Spleen (tissue), 11 donors: Measurements from ENCODE around the gene RAB3D. TPM values are rescaled to one million over a fixed set of nuclear protein-coding genes. Genes with fewer than 3 reads are reported as not detected.

ENCODE experiments used
- DNase-seq: peaks from one replicate; pipeline ENCODE4 v3.0.0-alpha.2; 2020
- H3K27ac ChIP-seq, 8 donors: fragments of 200-600 bp; sonication (generic) in 7 of 8; 1 replicate in 4 of 8; 2 replicates in 4 of 8; pipeline versions ENCODE4 v1.5.0 to v1.8.0; 2016 to 2021; ENCODE audit warnings: inconsistent platforms in 4 of 8, mild to moderate bottlenecking in 4 of 8, moderate library complexity in 1 of 8
- H3K27me3 ChIP-seq, 7 donors: fragments of 200-600 bp; sonication (generic) in 6 of 7; replicated peaks in 1 of 7; 1 replicate in 4 of 7; 2 replicates in 3 of 7; pipeline versions ENCODE4 v1.5.0 to v1.8.0; 2016 to 2021; ENCODE audit warnings: inconsistent platforms in 3 of 7, mild to moderate bottlenecking in 1 of 7
- H3K36me3 ChIP-seq, 6 donors: fragments of 200-600 bp; sonication (generic) in 5 of 6; 1 replicate in 4 of 6; 2 replicates in 2 of 6; pipeline versions ENCODE4 v1.5.0 to v1.8.0; 2016 to 2021; ENCODE audit warnings: inconsistent platforms in 2 of 6
- H3K4me1 ChIP-seq, 6 donors: fragments of 200-600 bp; sonication (generic) in 5 of 6; 1 replicate in 3 of 6; 2 replicates in 3 of 6; pipeline versions ENCODE4 v1.5.0 to v1.8.0; 2016 to 2021; ENCODE audit warnings: inconsistent platforms in 3 of 6
- H3K4me3 ChIP-seq, 8 donors: fragments of 200-600 bp; sonication (generic) in 7 of 8; 1 replicate in 4 of 8; 2 replicates in 4 of 8; pipeline versions ENCODE4 v1.5.0 to v1.8.0; 2016 to 2021; ENCODE audit warnings: inconsistent platforms in 4 of 8, mild to moderate bottlenecking in 4 of 8, moderate library complexity in 2 of 8
- H3K9me3 ChIP-seq, 8 donors: fragments of 200-600 bp; sonication (generic) in 7 of 8; 1 replicate in 4 of 8; 2 replicates in 4 of 8; pipeline versions ENCODE4 v1.5.0 to v1.8.0; 2016 to 2021; ENCODE audit warnings: inconsistent platforms in 4 of 8
- CTCF ChIP-seq, 11 experiments: fragments of 200-600 bp in 7 of 11; fragments of 450-650 bp in 4 of 11; sonication (generic) in 4 of 11; IDR thresholded peaks in 8 of 11; conservative IDR thresholded peaks in 3 of 11; 1 replicate in 7 of 11; 2 replicates in 4 of 11; pipeline versions ENCODE4 v1.4.0 to v1.8.0; 2016 to 2021; ENCODE audit warnings: antibody characterized with exemption in 11 of 11, inconsistent platforms in 4 of 11, mild to moderate bottlenecking in 1 of 11
- POLR2A ChIP-seq, 3 donors: fragments of 450-650 bp; IDR thresholded peaks; one replicate each; pipeline ENCODE4 v1.5.1; 2017; ENCODE audit warnings: antibody characterized with exemption in 3 of 3, mild to moderate bottlenecking in 1 of 3
- POLR2AphosphoS5 ChIP-seq, 3 donors: sonication (generic); formaldehyde crosslinking; IDR thresholded peaks; one replicate each; pipeline ENCODE4 v1.5.1; 2017; ENCODE audit warnings: antibody characterized with exemption in 3 of 3
- WGBS, 5 donors: extraction: QIAGEN DNeasy Blood & Tissue Kit in 3 of 5; methylation state at CpG; one replicate each; pipeline versions ENCODE4 v1.1.5 to v1.1.7; 2013 to 2018; 5-methylcytosine and 5-hydroxymethylcytosine counted together
- intact Hi-C: fragments of 100-400 bp; cut with DNase I; formaldehyde crosslinking; loops from one replicate; pipeline ENCODE4 v1.15.0; 2023; ENCODE audit warnings: low total_unique reads
- polyA plus RNA-seq, 3 donors: library from polyadenylated mRNA; stranded (reverse); fragments of 200-250 nt; gene quantifications; one replicate each; pipeline ENCODE4 v1.2.1, GENCODE V29; 2013
- total RNA-seq, 7 donors: library from RNA; depleted of rRNA in 3 of 7; stranded (reverse); fragments of >200 nt in 3 of 7; fragmentation: NEBNext Ultra II Directional in 4 of 7; extraction: Animal tissue kit (Norgen Biotek cat#: 25700) in 4 of 7; gene quantifications; one replicate each; pipeline versions ENCODE4 v1.1.0 to v1.2.1, GENCODE V29; 2016 to 2021
- donor health status: healthy with polysubstance abuse.
- donor health status: DM: no; HTN: no; CAD: no; lungs with moderate emphysema.
- donor health status: DM: no; HTN: no; CAD: no.
- donor health status: Bipolar disorder and iron deficiency.
- donor health status: healthy.
- donor health status: DM: no; HTN: no; CAD: no.
- donor health status: DM: yes; HTN: yes; CAD: no.

The RAB3D gene
- total and polyA plus RNA-seq, 10 donors: 2.5 to 51.3 (median 33.5) TPM

GRCh38 chr19:11273296-11273695, 66.2 kb downstream of the RAB3D start:
- DNase-seq: no peak
- intact Hi-C loops: no loop called here
- no peaks in the 10 kb centered on the region for H3K36me3 ChIP-seq
- H3K4me1 ChIP-seq: peaks cover 0 to 27% (median 10%) of the 10 kb centered on the region in 6 donors
- H3K27me3 ChIP-seq: peaks cover 0 to 42% (median 0%) of the 10 kb centered on the region in 7 donors
- no peak for TF ChIP-seq POLR2AphosphoS5 (IDR thresholded peaks at IDR 0.05)
- TF ChIP-seq POLR2A (IDR thresholded peaks at IDR 0.05): no peak
- TF ChIP-seq CTCF (IDR thresholded peaks at IDR 0.05 in 8 of 11, conservative IDR thresholded peaks at IDR 0.05 in 3 of 11): no peak
- H3K4me3 ChIP-seq: no peak overlapping the region
- H3K27ac ChIP-seq: no peak overlapping the region
- WGBS, 5 donors: 61 to 82% (median 68%) methylated on average over 2 of the region's 2 CpGs
- no peaks in the 10 kb centered on the region for H3K9me3 ChIP-seq

Other genes starting within 250 kb of the RAB3D start
- gene SPC24, start 183.9 kb downstream of the RAB3D start, total RNA-seq: 1 to 10 TPM; 2.0 to 9.7 (median 3.6) TPM
- gene SPC24, start 183.9 kb downstream of the RAB3D start, polyA plus RNA-seq: 1 to 10 TPM; 1.7 to 4.4 (median 3.9) TPM
- 100 to 1,000 TPM in 4 of 7 donors, 10 to 100 TPM in 3; 47.7 to 144 (median 117) TPM for gene KANK2, start 142.1 kb downstream of the RAB3D start, total RNA-seq
- 10 to 100 TPM; 16.3 to 34.9 (median 20.1) TPM for gene KANK2, start 142.1 kb downstream of the RAB3D start, polyA plus RNA-seq
- gene ANGPTL8, start 100.0 kb downstream of the RAB3D start, total RNA-seq: not detected
- under 1 TPM in 1 of 3 donors, not detected in 2; 0.30 TPM for gene ANGPTL8, start 100.0 kb downstream of the RAB3D start, polyA plus RNA-seq
- gene DOCK6, start 77.1 kb downstream of the RAB3D start, total RNA-seq: 100 to 1,000 TPM in 1 of 7 donors, 10 to 100 TPM in 6; 26.2 to 105 (median 57.3) TPM
- 10 to 100 TPM; 12.5 to 45.8 (median 40.2) TPM for gene DOCK6, start 77.1 kb downstream of the RAB3D start, polyA plus RNA-seq
- not detected for gene TSPAN16, start 43.5 kb downstream of the RAB3D start, total RNA-seq
- not detected for gene TSPAN16, start 43.5 kb downstream of the RAB3D start, polyA plus RNA-seq
- gene TMEM205, start 6.6 kb upstream of the RAB3D start, total RNA-seq: 100 to 1,000 TPM in 3 of 7 donors, 10 to 100 TPM in 4; 44.1 to 143 (median 54.2) TPM
- 10 to 100 TPM; 65.8 to 82.0 (median 73.4) TPM for gene TMEM205, start 6.6 kb upstream of the RAB3D start, polyA plus RNA-seq
- 10 to 100 TPM; 40.1 to 57.5 (median 51.3) TPM for gene CCDC159, start 6.9 kb upstream of the RAB3D start, total RNA-seq
- 10 to 100 TPM; 34.7 to 83.7 (median 73.9) TPM for gene CCDC159, start 6.9 kb upstream of the RAB3D start, polyA plus RNA-seq
- 10 to 100 TPM; 19.0 to 41.0 (median 26.6) TPM for gene PLPPR2, start 15.8 kb upstream of the RAB3D start, total RNA-seq
- 10 to 100 TPM in 1 of 3 donors, 1 to 10 TPM in 2; 4.2 to 10.8 (median 8.5) TPM for gene PLPPR2, start 15.8 kb upstream of the RAB3D start, polyA plus RNA-seq
- gene SWSAP1, start 35.0 kb upstream of the RAB3D start, total RNA-seq: 1 to 10 TPM; 2.7 to 6.0 (median 4.0) TPM
- gene SWSAP1, start 35.0 kb upstream of the RAB3D start, polyA plus RNA-seq: 1 to 10 TPM; 7.0 to 9.3 (median 8.3) TPM
- 10 to 100 TPM; 15.0 to 24.0 (median 19.9) TPM for gene EPOR, start 44.7 kb upstream of the RAB3D start, total RNA-seq
- gene EPOR, start 44.7 kb upstream of the RAB3D start, polyA plus RNA-seq: 1 to 10 TPM; 4.5 to 8.2 (median 5.6) TPM
- 10 to 100 TPM; 17.9 to 57.7 (median 37.8) TPM for gene RGL3, start 79.7 kb upstream of the RAB3D start, total RNA-seq
- 10 to 100 TPM in 2 of 3 donors, 1 to 10 TPM in 1; 5.1 to 16.4 (median 11.2) TPM for gene RGL3, start 79.7 kb upstream of the RAB3D start, polyA plus RNA-seq
- 1 to 10 TPM in 3 of 7 donors, under 1 TPM in 4; 0.23 to 2.3 (median 0.85) TPM for gene ODAD3, start 95.5 kb upstream of the RAB3D start, total RNA-seq
- 1 to 10 TPM in 2 of 3 donors, under 1 TPM in 1; 0.59 to 2.1 (median 1.7) TPM for gene ODAD3, start 95.5 kb upstream of the RAB3D start, polyA plus RNA-seq
- 100 to 1,000 TPM; 114 to 258 (median 230) TPM for gene PRKCSH, start 96.0 kb upstream of the RAB3D start, total RNA-seq
- 100 to 1,000 TPM in 1 of 3 donors, 10 to 100 TPM in 2; 80.3 to 105 (median 86.0) TPM for gene PRKCSH, start 96.0 kb upstream of the RAB3D start, polyA plus RNA-seq
- not detected for gene ELAVL3, start 141.4 kb upstream of the RAB3D start, total RNA-seq
- under 1 TPM in 1 of 3 donors, not detected in 2; 0.02 TPM for gene ELAVL3, start 141.4 kb upstream of the RAB3D start, polyA plus RNA-seq
- 10 to 100 TPM in 2 of 7 donors, 1 to 10 TPM in 5; 6.9 to 11.8 (median 9.0) TPM for gene ZNF653, start 166.2 kb upstream of the RAB3D start, total RNA-seq
- 10 to 100 TPM in 1 of 3 donors, 1 to 10 TPM in 2; 3.5 to 11.6 (median 8.8) TPM for gene ZNF653, start 166.2 kb upstream of the RAB3D start, polyA plus RNA-seq
- 10 to 100 TPM; 30.2 to 37.6 (median 35.4) TPM for gene ECSIT, start 189.5 kb upstream of the RAB3D start, total RNA-seq
- gene ECSIT, start 189.5 kb upstream of the RAB3D start, polyA plus RNA-seq: 10 to 100 TPM; 41.6 to 55.1 (median 52.1) TPM
- gene CNN1, start 199.2 kb upstream of the RAB3D start, total RNA-seq: 1 to 10 TPM; 1.5 to 9.7 (median 7.7) TPM
- 10 to 100 TPM in 2 of 3 donors, 1 to 10 TPM in 1; 5.3 to 13.0 (median 12.6) TPM for gene CNN1, start 199.2 kb upstream of the RAB3D start, polyA plus RNA-seq
- gene ELOF1, start 219.6 kb upstream of the RAB3D start, total RNA-seq: 10 to 100 TPM; 21.8 to 44.6 (median 36.3) TPM
- 10 to 100 TPM; 63.1 to 77.1 (median 67.8) TPM for gene ELOF1, start 219.6 kb upstream of the RAB3D start, polyA plus RNA-seq
- gene ACP5, start 238.0 kb upstream of the RAB3D start, total RNA-seq: 10 to 100 TPM; 41.7 to 74.4 (median 64.5) TPM
- gene ACP5, start 238.0 kb upstream of the RAB3D start, polyA plus RNA-seq: 100 to 1,000 TPM in 2 of 3 donors, 10 to 100 TPM in 1; 91.6 to 332 (median 200) TPM